CD4-positive, alpha-beta T cell treated with Interleukin-17A for 1 hour (primary cell): Measurements from ENCODE around the gene CABLES2.

Experiments
- DNase-seq: peaks from one replicate; pipeline ENCODE4 v3.0.0-alpha.2; 2020

The CABLES2 gene

GRCh38 chr20:62368976-62369814 is 37.9 kb downstream of the CABLES2 start:
- DNase-seq: no peak

- DNase-seq: no peak
These were observed 38.6 kb downstream of the CABLES2 start for GRCh38 chr20:62368392-62368975.

- no peak for DNase-seq
These were observed 39.3 kb downstream of the CABLES2 start for GRCh38 chr20:62367633-62368391.

- DNase-seq: no peak
These were observed 39.9 kb downstream of the CABLES2 start, which contains the start of gene LAMA5 for GRCh38 chr20:62367136-62367632. Gene LAMA5 (minus strand): TSS chr20:62367312. CDS start chr20:62367245, 67 bp downstream.

- no peak for DNase-seq
These were observed 40.5 kb downstream of the CABLES2 start for GRCh38 chr20:62366370-62367135.

- no peak for DNase-seq
These were observed 41.2 kb downstream of the CABLES2 start for GRCh38 chr20:62365814-62366369.

- no peak for DNase-seq
These were observed 42.0 kb downstream of the CABLES2 start for GRCh38 chr20:62364911-62365736.

GRCh38 chr20:62363920-62364851 is 42.9 kb downstream of the CABLES2 start:
- no peak for DNase-seq

- DNase-seq: no peak
These were observed 43.8 kb downstream of the CABLES2 start for GRCh38 chr20:62362991-62363919.

- DNase-seq: no peak
These were observed 44.5 kb downstream of the CABLES2 start for GRCh38 chr20:62362590-62362940.

GRCh38 chr20:62361799-62362589 is 45.1 kb downstream of the CABLES2 start:
- no peak for DNase-seq

- DNase-seq: no peak
These were observed 46.0 kb downstream of the CABLES2 start for GRCh38 chr20:62360854-62361798.

GRCh38 chr20:62359491-62360121 is 47.5 kb downstream of the CABLES2 start:
- no peak for DNase-seq

GRCh38 chr20:62359043-62359490 is 48.0 kb downstream of the CABLES2 start:
- no peak for DNase-seq

- no peak for DNase-seq
These were observed 48.7 kb downstream of the CABLES2 start for GRCh38 chr20:62358171-62359042.
